Stimulated activated CD4-positive, alpha-beta T cell treated with anti-CD3 and anti-CD28 coated beads, Interleukin-15, amount 100 ng/mL, for 24 hours (primary cell): ENCODE data around the gene TBC1D8.
A peak's percentile ranks its signal among the peaks of the same experiment; 100 is the strongest.

Experiments used
- DNase-seq: peaks from one replicate; pipeline ENCODE4 v3.0.0-alpha.2; 2020

The TBC1D8 gene

DNA sequence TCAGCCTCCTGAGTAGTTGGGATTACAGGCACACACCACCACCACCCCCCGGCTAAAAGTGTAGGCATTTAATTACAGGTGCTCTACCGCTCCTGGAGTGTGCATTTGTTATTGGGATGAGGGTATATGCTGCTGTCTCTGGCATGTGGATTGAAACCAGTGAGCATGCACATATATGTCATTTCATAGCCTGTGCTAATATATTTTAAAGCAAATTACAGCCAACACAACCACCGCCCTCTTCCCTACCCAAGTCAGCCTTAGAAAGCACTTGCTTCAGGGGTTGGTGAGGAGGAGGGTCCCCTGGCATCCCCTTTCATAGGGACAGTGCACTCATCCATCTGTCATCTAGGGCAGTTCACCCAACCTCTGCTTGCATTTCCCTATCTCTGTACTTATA lies 10.5 kb upstream of the TBC1D8 start:
- no peak for DNase-seq

DNA sequence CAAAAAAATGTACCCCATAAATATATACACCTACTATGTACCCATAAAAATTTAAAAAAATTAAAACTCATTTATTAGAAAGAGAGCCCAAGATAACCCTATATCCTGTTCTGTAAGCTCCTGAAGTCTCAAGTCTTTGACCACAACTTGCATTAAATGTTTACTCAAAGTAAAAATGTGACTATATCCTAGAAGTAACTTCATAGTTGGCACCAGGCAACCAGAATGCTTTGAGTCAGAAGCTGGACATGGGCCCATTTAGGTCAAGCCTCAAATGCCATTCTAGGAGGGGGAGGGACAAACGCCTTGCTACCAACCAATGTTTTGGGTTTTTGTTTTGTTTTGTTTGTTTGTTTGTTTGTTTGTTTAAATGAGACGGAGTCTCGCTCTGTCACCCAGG lies 9.3 kb upstream of the TBC1D8 start:
- DNase-seq: no peak

DNA sequence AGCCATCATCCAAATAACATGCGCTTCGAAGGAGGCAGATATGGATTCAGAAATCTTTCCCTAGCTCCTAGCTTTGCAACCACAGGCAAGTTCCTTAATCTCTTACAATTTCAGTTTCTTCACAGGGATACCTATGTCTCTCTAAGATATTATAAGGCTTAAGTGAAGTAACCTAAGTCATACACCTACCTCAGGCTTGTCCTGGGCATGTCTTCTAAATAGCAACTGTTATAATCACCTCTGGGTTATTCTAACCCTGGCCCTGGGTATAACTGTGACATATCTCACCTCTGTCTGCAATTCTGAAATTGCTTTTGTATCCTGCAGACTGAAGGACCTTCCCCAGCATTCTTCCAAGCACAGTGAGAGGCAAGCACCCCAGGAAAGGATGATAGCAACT lies 8.3 kb upstream of the TBC1D8 start:
- DNase-seq: no peak

- no peak for DNase-seq
Measured at GRCh38 chr2:101157272-101157671, 6.1 kb upstream of the TBC1D8 start.

- no peak for DNase-seq
Measured at GRCh38 chr2:101153787-101154186, 2.6 kb upstream of the TBC1D8 start.

DNA sequence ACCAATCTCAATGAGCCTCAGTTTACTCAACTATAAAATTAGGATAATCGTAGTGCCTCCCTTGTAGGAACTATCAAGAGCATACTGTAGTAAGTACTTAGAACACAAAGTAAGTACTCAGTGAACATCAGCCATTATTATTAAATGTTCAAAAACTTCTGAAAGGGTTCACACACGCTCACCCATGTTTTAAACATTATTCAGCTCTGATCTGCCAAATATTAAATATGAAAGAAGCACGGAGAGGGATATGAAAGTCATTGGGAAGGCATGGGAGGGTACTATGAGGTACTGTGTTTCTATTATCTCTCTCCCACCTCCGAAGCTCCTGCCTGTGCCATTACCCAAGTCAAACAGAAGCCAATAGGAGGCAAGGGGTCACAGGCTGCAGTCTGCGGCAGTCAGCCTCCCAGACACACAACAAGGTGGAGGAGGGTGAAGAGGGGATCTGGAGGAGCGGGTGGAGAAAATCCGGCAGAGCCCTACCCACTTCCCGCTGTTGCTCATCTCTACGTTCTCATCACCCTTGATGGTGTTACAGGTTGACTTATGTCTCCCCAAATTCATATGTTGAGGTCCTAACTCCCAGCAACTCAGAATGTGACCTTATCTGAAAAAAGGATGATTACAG lies 2.0 kb upstream of the TBC1D8 start:
- DNase-seq: no peak

- peak; percentile 6 for DNase-seq
Measured at GRCh38 chr2:101152272-101153076, 1.3 kb upstream of the TBC1D8 start.

- DNase-seq: no peak
Measured at GRCh38 chr2:101151859-101152271, 683 bp upstream of the TBC1D8 start.

- DNase-seq: peak; percentile 34
Measured at GRCh38 chr2:101150306-101151145, 656 bp downstream of the TBC1D8 start.

- no peak for DNase-seq
Measured at GRCh38 chr2:101149241-101150192, 1.7 kb downstream of the TBC1D8 start.

DNA sequence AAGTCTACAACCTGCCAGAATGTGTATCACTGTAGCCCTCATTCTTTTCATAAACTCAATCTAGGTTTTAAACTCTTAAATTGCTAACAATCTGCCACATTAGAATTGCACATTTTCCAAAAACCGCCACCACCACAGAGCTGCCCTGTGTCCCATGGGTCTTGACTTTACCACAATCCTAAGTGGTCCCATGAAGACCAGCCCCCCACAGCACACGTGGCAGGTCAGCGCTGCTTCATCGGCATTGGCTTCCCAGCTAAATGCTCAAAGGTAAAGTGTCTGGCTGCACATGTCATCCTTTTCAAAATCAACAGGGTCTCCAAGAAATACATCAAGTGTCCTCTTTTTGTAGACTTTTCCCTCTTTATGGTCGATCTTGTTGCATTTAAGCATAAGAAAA lies 2.4 kb downstream of the TBC1D8 start:
- DNase-seq: no peak

- no peak for DNase-seq
Measured at GRCh38 chr2:101147971-101148370, 3.2 kb downstream of the TBC1D8 start.

- no peak for DNase-seq
Measured at GRCh38 chr2:101147062-101147461, 4.1 kb downstream of the TBC1D8 start.

DNA sequence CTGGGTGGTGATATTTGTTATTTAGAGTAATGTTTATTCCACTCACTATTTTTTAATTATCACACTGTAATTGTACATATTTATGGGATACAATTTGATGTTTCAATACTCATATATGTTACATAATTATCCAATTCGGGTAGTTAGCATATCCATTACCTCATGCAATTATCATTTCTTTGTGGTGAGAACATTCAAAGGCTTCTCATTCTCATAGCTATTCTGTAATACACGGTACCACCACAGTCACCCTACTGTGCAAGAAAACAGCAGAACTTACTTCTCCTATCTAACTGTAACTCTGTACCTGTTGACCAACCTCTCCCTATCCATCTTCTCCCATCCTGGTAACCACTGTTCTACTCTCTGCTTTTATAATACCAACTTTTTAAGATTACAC lies 4.6 kb downstream of the TBC1D8 start:
- no peak for DNase-seq

GRCh38 chr2:101145406-101145805 lies 5.8 kb downstream of the TBC1D8 start:
- no peak for DNase-seq

DNA sequence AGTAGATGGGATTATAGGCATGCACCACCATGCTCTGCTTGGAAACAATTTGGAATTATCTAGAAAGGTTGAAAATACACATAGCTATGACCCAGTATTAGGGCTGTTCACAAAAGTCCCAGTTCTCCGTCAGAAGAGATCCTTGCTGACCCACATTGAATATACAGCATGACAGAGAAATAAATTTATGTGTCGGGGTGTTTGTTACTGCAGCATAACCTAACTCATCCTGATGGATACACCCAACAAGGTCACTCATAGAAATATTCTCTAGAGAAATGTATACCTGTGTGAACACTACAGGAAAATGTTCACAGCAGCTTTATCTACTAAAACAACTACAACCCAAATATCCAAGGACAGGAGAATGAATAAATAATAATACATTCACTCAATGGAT lies 9.0 kb downstream of the TBC1D8 start:
- DNase-seq: no peak

DNA sequence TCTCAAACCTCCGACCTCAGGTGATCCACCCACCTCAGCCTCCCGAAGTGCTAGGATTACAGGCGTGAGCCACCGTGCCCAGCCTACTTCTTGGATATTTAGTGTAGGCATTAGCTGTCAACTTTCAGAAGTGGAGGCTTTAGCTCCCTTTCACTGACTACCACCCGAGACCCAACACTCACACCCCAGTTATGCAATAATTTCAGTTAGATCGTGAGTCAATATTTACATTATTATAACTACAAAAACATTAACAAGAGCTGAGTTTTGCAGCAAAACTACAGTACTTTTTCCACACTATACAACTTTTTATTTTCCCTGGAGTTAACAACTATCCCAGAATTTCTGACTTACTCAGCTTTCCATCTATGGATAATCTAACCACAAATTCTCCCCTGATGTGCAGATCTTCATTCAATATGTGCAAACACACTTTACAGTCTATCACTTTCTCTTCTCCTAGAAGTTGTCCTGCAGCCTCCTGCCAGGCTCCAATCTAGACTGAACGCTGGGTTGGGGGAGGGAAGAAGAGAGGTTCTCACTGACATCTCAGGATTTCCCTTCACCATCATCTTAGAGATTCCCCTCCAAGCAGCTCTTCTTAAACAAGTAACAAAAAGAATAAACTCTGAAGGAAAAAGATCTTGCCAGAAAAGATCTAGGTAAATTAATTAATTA lies 10.1 kb downstream of the TBC1D8 start:
- DNase-seq: no peak

DNA sequence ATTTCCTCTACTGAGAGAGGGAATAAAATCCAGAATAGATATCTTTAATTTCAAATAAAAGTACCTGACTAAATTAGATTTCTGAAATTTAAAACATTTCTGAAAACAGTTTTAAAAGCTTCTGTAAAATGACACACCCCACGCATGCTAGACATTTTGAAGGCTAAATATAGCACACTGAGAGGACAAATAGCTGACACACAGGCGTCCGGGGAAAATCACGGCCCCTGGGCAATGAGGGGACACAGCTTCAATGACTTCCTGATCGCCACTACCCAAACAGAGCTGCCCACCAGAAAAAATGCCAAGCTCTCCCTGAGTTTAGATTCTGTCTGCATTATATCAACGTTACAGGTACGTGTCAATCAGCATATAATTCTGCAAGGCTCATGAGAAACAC lies 10.9 kb downstream of the TBC1D8 start:
- no peak for DNase-seq

DNA sequence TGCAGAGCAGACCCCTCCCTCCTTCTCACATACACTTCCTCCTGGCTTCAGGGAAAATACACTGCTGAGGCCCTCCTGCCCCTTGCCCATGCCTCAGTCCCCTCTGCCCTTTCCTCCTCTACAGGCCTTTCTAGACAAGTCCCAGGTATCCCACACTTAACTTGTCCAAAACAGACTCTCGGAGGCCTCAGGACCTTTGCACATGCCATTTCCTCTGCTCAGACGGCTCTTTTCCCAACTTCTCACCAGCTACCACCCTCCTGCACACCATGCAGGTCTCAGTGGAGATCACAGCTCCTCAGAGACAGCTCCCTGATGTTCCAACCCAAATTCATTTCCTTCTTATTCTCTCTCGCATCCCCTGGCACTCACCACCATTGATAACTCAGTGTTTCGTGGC lies 11.7 kb downstream of the TBC1D8 start:
- DNase-seq: no peak

GRCh38 chr2:101135412-101136296 lies 15.5 kb downstream of the TBC1D8 start:
- no peak for DNase-seq
